GM21381 (cell line): ENCODE measurements around the gene SPTBN1.
"Not testable (repeated sequence)": the region's sequence is repeated elsewhere in the genome, so short reads cannot be mapped to it uniquely, and the experiment has no call there.

Experiments used
- ATAC-seq: cut with Tn5 transposase; IDR thresholded peaks from one replicate; pipeline ENCODE4 v1.9.1; 2021; ENCODE audit warnings: mild to moderate bottlenecking, moderate library complexity; ENCODE audit not compliant: unreplicated experiment

SPTBN1 gene

GRCh38 chr2:54685263-54685775 is 229.2 kb downstream of the SPTBN1 start:
- no peak for ATAC-seq

- no peak for ATAC-seq
Observed at GRCh38 chr2:54687595-54688152, 231.5 kb downstream of the SPTBN1 start.

- no peak for ATAC-seq
Observed at GRCh38 chr2:54691445-54692135, 235.5 kb downstream of the SPTBN1 start.

GRCh38 chr2:54692556-54692955 is 236.4 kb downstream of the SPTBN1 start:
- ATAC-seq, result no peak

- no peak for ATAC-seq
Observed at GRCh38 chr2:54695378-54695777, 239.3 kb downstream of the SPTBN1 start.

GRCh38 chr2:54697934-54698333 is 241.8 kb downstream of the SPTBN1 start:
- no peak for ATAC-seq

GRCh38 chr2:54698926-54699325 is 242.8 kb downstream of the SPTBN1 start:
- ATAC-seq, result not testable (repeated sequence)

- ATAC-seq, result no peak
Observed at GRCh38 chr2:54699665-54700064, 243.5 kb downstream of the SPTBN1 start.

- ATAC-seq, result no peak
Observed at GRCh38 chr2:54701029-54701428, 244.9 kb downstream of the SPTBN1 start.

GRCh38 chr2:54704238-54704637 is 248.1 kb downstream of the SPTBN1 start:
- no peak for ATAC-seq

- peak; percentile 51 for ATAC-seq
Observed at GRCh38 chr2:54704688-54705605, 248.8 kb downstream of the SPTBN1 start.

GRCh38 chr2:54706622-54707021 is 250.5 kb downstream of the SPTBN1 start:
- ATAC-seq, result no peak

- ATAC-seq, result no peak
Observed at GRCh38 chr2:54708584-54709335, 252.6 kb downstream of the SPTBN1 start.

- no peak for ATAC-seq
Observed at GRCh38 chr2:54709336-54709809, 253.2 kb downstream of the SPTBN1 start.

- ATAC-seq, result no peak
Observed at GRCh38 chr2:54710216-54710615, 254.1 kb downstream of the SPTBN1 start.

- ATAC-seq, result no peak
Observed at GRCh38 chr2:54712516-54712915, 256.4 kb downstream of the SPTBN1 start.

- ATAC-seq, result no peak
Observed at GRCh38 chr2:54714996-54715395, 258.9 kb downstream of the SPTBN1 start.

- no peak for ATAC-seq
Observed at GRCh38 chr2:54716375-54716774, 260.2 kb downstream of the SPTBN1 start.

- no peak for ATAC-seq
Observed at GRCh38 chr2:54720563-54720962, 264.4 kb downstream of the SPTBN1 start.
